Keratinocyte (primary cell): ENCODE results near the gene SENP7. TPM values are rescaled to one million over a fixed set of nuclear protein-coding genes. Genes with fewer than 3 reads are reported as not detected.

Source experiments
- DNase-seq: peaks from one replicate; pipeline ENCODE4 v3.0.0-alpha.2; 2011; ENCODE audit warnings: low read depth, missing footprints, low spot score
- FAIRE-seq: peaks from 2 replicates; lab custom pipeline; 2011; peaks lifted over from hg19 to GRCh38; lab: Jason Lieb, UNC
- H2AFZ ChIP-seq: 2 replicates; pipeline ENCODE4 v1.6.0; 2012; ENCODE audit warnings: low read length, control low read depth, inconsistent platforms; ENCODE audit not compliant: control insufficient read depth
- H3K27ac ChIP-seq: 2 replicates; pipeline ENCODE4 v1.5.1; 2011; ENCODE audit warnings: low read length; ENCODE audit not compliant: control insufficient read depth, insufficient read depth
- H3K27me3 ChIP-seq: 3 replicates; pipeline ENCODE4 v1.6.0; 2011; ENCODE audit warnings: low read length; ENCODE audit not compliant: control insufficient read depth, insufficient read depth; ENCODE audit errors: extremely low read depth
- H3K36me3 ChIP-seq, 2 experiments: 2 replicates in 1 of 2; 3 replicates in 1 of 2; pipeline ENCODE4 v1.5.1; 2011; ENCODE audit warnings: low read length in 2 of 2, mild to moderate bottlenecking in 1 of 2; ENCODE audit not compliant: control insufficient read depth in 2 of 2, insufficient read depth in 2 of 2; ENCODE audit errors: extremely low read depth in 1 of 2
- H3K4me1 ChIP-seq: 3 replicates; pipeline ENCODE4 v1.5.1; 2011; ENCODE audit warnings: low read length; ENCODE audit not compliant: control insufficient read depth, insufficient read depth; ENCODE audit errors: extremely low read depth
- H3K4me2 ChIP-seq: 3 replicates; pipeline ENCODE4 v1.6.0; 2011; ENCODE audit warnings: low read depth, low read length; ENCODE audit not compliant: control insufficient read depth, insufficient read depth; ENCODE audit errors: extremely low read depth
- H3K4me3 ChIP-seq, 3 experiments: fragments of 200-600 bp in 1 of 3; sonication (generic) in 1 of 3; 2 replicates in 2 of 3; 3 replicates in 1 of 3; pipeline ENCODE4 v1.5.1; 2011 to 2016; ENCODE audit warnings: low read length in 3 of 3, mild to moderate bottlenecking in 3 of 3, control low read depth in 2 of 3, inconsistent platforms in 1 of 3, low read depth in 1 of 3, mixed read lengths in 1 of 3, mixed run types in 1 of 3, moderate library complexity in 1 of 3; ENCODE audit not compliant: control insufficient read depth in 2 of 3, insufficient read depth in 2 of 3; ENCODE audit errors: extremely low read depth in 1 of 3
- H3K79me2 ChIP-seq: 2 replicates; pipeline ENCODE4 v1.6.0; 2012; ENCODE audit warnings: low read length; ENCODE audit not compliant: control insufficient read depth, insufficient read depth
- H3K9ac ChIP-seq: 3 replicates; pipeline ENCODE4 v1.6.0; 2011; ENCODE audit warnings: low read length; ENCODE audit not compliant: control insufficient read depth, insufficient read depth; ENCODE audit errors: extremely low read depth
- H3K9me1 ChIP-seq: 3 replicates; pipeline ENCODE4 v1.6.0; 2011; ENCODE audit warnings: low read length; ENCODE audit not compliant: control insufficient read depth, insufficient read depth; ENCODE audit errors: extremely low read depth
- H3K9me3 ChIP-seq: 2 replicates; pipeline ENCODE4 v1.5.1; 2012; ENCODE audit warnings: low read depth, low read length; ENCODE audit not compliant: control insufficient read depth
- H4K20me1 ChIP-seq: 3 replicates; pipeline ENCODE4 v1.6.0; 2011; ENCODE audit warnings: low read length; ENCODE audit not compliant: control insufficient read depth, insufficient read depth; ENCODE audit errors: extremely low read depth
- CTCF ChIP-seq, 3 experiments: IDR thresholded peaks in 1 of 3; conservative IDR thresholded peaks in 1 of 3; optimal IDR thresholded peaks in 1 of 3; 2 replicates in 2 of 3; 3 replicates in 1 of 3; pipeline versions ENCODE3 to v1.5.1; 2011; ENCODE audit warnings: low read length in 3 of 3, mild to moderate bottlenecking in 3 of 3, moderate library complexity in 2 of 3, control low read depth in 1 of 3, inconsistent platforms in 1 of 3; ENCODE audit not compliant: insufficient read depth in 2 of 3; ENCODE audit errors: extremely low read depth in 1 of 3
- EZH2 ChIP-seq: IDR thresholded peaks from one replicate; pipeline ENCODE4 v1.6.1; 2012; ENCODE audit warnings: inconsistent platforms, mild to moderate bottlenecking, low read length, moderate library complexity
- dilution Hi-C: fragments of 300-500 bp; cut with MboI; formaldehyde crosslinking; loops from one replicate; pipeline ENCODE4 v1.7.0; 2020; ENCODE audit warnings: low sequenced_read_pairs; ENCODE audit not compliant: extremely low pct_ligation_motif_present
- polyA plus RNA-seq, 5 experiments: library from polyadenylated mRNA; depleted of rRNA in 3 of 5; stranded (reverse) in 3 of 5; stranded (forward) in 1 of 5; unstranded in 1 of 5; fragments of >200 nt; gene quantifications; 1 replicate in 1 of 5; 2 replicates in 3 of 5; 3 replicates in 1 of 5; pipeline versions ENCODE4 v1.2.1 to v1.2.3, GENCODE V29; 2011 to 2012; ENCODE audit warnings: missing spikeins in 2 of 5, low read depth in 1 of 5, low replicate concordance in 1 of 5

The SENP7 gene
- polyA plus RNA-seq, 1 donor (not counting 4 experiments of a cell fraction or from before 2014, with no cell fraction given), result 7.4 TPM

GRCh38 chr3:101381809-101382208 is 131.2 kb downstream of the SENP7 start:
- FAIRE-seq (peak; percentile 49), DNase-seq (no peak)
- dilution Hi-C loops, result no loop called here
- TF ChIP-seq EZH2, result no peak
- TF ChIP-seq CTCF (optimal IDR thresholded peaks at IDR 0.05 in 1 of 3, IDR thresholded peaks at IDR 0.05 in 1 of 3, conservative IDR thresholded peaks at IDR 0.05 in 1 of 3; ENCODE audit: extremely low read depth in 1 of 3, insufficient read depth in 2 of 3, low read length in 3 of 3), result peak in 2 of 3 experiments; percentile 19 to 22
- no peaks in the 10 kb centered on the region for H4K20me1 ChIP-seq
- H2AFZ ChIP-seq, result no peak overlapping the region
- H3K9me3 ChIP-seq, result no peaks in the 10 kb centered on the region
- no peaks in the 10 kb centered on the region for H3K36me3 ChIP-seq
- H3K9me1 ChIP-seq, result no peaks in the 10 kb centered on the region
- H3K4me2 ChIP-seq, result no peak overlapping the region
- H3K4me3 ChIP-seq, result no peak overlapping the region
- no peaks in the 10 kb centered on the region for H3K4me1 ChIP-seq
- no peaks in the 10 kb centered on the region for H3K27me3 ChIP-seq
- H3K9ac ChIP-seq, result no peak overlapping the region
- no peak overlapping the region for H3K27ac ChIP-seq
- no peaks in the 10 kb centered on the region for H3K79me2 ChIP-seq

GRCh38 chr3:101379658-101380376 is 133.2 kb downstream of the SENP7 start:
- no peaks in the 10 kb centered on the region for H3K36me3 ChIP-seq
- no peaks in the 10 kb centered on the region for H3K79me2 ChIP-seq
- FAIRE-seq, result peak; percentile 52
- H3K4me2 ChIP-seq, result no peak overlapping the region
- H3K4me3 ChIP-seq, result no peak overlapping the region
- TF ChIP-seq EZH2 (no peak), CTCF (optimal IDR thresholded peaks at IDR 0.05 in 1 of 3, IDR thresholded peaks at IDR 0.05 in 1 of 3, conservative IDR thresholded peaks at IDR 0.05 in 1 of 3; ENCODE audit: extremely low read depth in 1 of 3, insufficient read depth in 2 of 3, low read length in 3 of 3) (no peak)
- no peak overlapping the region for H3K27ac ChIP-seq
- H3K4me1 ChIP-seq, result no peaks in the 10 kb centered on the region
- no peaks in the 10 kb centered on the region for H3K9me1 ChIP-seq
- dilution Hi-C loops, result no loop called here
- H2AFZ ChIP-seq, result no peak overlapping the region
- no peaks in the 10 kb centered on the region for H4K20me1 ChIP-seq
- no peaks in the 10 kb centered on the region for H3K27me3 ChIP-seq
- no peak overlapping the region for H3K9ac ChIP-seq
- no peaks in the 10 kb centered on the region for H3K9me3 ChIP-seq
- DNase-seq, result no peak
